HepG2 (cell line): Measurements from ENCODE around the gene STRN3. TPM values are rescaled to one million over a fixed set of nuclear protein-coding genes. Genes with fewer than 3 reads are reported as not detected.

Source experiments
- AFF4 ChIP-seq: sonication (generic); formaldehyde crosslinking; IDR thresholded peaks from 2 replicates; pipeline ENCODE4 v1.4.0; 2020; ENCODE audit warnings: missing genetic modification reagents
- BRF2 ChIP-seq: sonication (generic); formaldehyde crosslinking; IDR thresholded peaks from 2 replicates; pipeline ENCODE4 v1.8.1; 2022; ENCODE audit warnings: mild to moderate bottlenecking, missing genetic modification reagents
- DBP ChIP-seq: sonication (generic); formaldehyde crosslinking; IDR thresholded peaks from 2 replicates; pipeline ENCODE4 v1.4.0; 2020; ENCODE audit warnings: missing genetic modification reagents; ENCODE audit errors: not compliant biosample characterization
- ETS1 ChIP-seq: sonication (generic); formaldehyde crosslinking; IDR thresholded peaks from 2 replicates; pipeline ENCODE4 v1.4.0; 2020; ENCODE audit warnings: missing genetic modification reagents
- FIP1L1 ChIP-seq: fragments of 200-400 bp; formaldehyde crosslinking; IDR thresholded peaks from 2 replicates; pipeline ENCODE4 v1.6.1; 2018; ENCODE audit warnings: low read depth, mild to moderate bottlenecking, low read length, moderate library complexity, borderline replicate concordance; ENCODE audit not compliant: insufficient read depth
- GLMP ChIP-seq: sonication (generic); formaldehyde crosslinking; IDR thresholded peaks from 2 replicates; pipeline ENCODE4 v1.9.0; 2021; ENCODE audit warnings: missing genetic modification reagents, mild to moderate bottlenecking, borderline replicate concordance
- GMEB1 ChIP-seq: sonication (generic); formaldehyde crosslinking; IDR thresholded peaks from 2 replicates; pipeline ENCODE4 v1.5.1; 2020; ENCODE audit warnings: missing genetic modification reagents, mild to moderate bottlenecking, borderline replicate concordance
- MAFG ChIP-seq: sonication (generic); formaldehyde crosslinking; IDR thresholded peaks from 2 replicates; pipeline ENCODE4 v1.5.1; 2020; ENCODE audit warnings: mild to moderate bottlenecking, missing genetic modification reagents
- NFYB ChIP-seq: sonication (generic); formaldehyde crosslinking; IDR thresholded peaks from 2 replicates; pipeline ENCODE4 v1.4.0; 2020; ENCODE audit warnings: missing genetic modification reagents
- TBL1XR1 ChIP-seq: fragments of 150-350 bp; IDR thresholded peaks from 2 replicates; pipeline ENCODE4 v1.6.1; 2014; ENCODE audit warnings: borderline replicate concordance, low read length; ENCODE audit not compliant: partially characterized antibody
- ZNF225 ChIP-seq: sonication (generic); formaldehyde crosslinking; IDR thresholded peaks from 2 replicates; pipeline ENCODE4 v1.4.0; 2020; ENCODE audit warnings: mild to moderate bottlenecking, missing genetic modification reagents
- ZNF296 ChIP-seq: sonication (generic); formaldehyde crosslinking; conservative IDR thresholded peaks from 2 replicates; pipeline ENCODE4 v1.5.0; 2020; ENCODE audit warnings: mild to moderate bottlenecking, missing genetic modification reagents
- ZNF501 ChIP-seq: sonication (generic); formaldehyde crosslinking; IDR thresholded peaks from 2 replicates; pipeline ENCODE4 v1.5.1; 2020; ENCODE audit warnings: mild to moderate bottlenecking, moderate library complexity, missing genetic modification reagents
- ZNF564 ChIP-seq: sonication (generic); formaldehyde crosslinking; IDR thresholded peaks from 2 replicates; pipeline ENCODE4 v1.8.1; 2023; ENCODE audit warnings: mild to moderate bottlenecking, missing genetic modification reagents
- ZNF597 ChIP-seq: sonication (generic); formaldehyde crosslinking; IDR thresholded peaks from 2 replicates; pipeline ENCODE4 v1.5.0; 2020; ENCODE audit warnings: missing genetic modification reagents
- ZNF619 ChIP-seq: sonication (generic); formaldehyde crosslinking; IDR thresholded peaks from 2 replicates; pipeline ENCODE4 v1.4.0; 2020; ENCODE audit warnings: mild to moderate bottlenecking, missing genetic modification reagents
- polyA plus RNA-seq, 8 experiments: library from polyadenylated mRNA; depleted of rRNA in 3 of 8; stranded (reverse) in 7 of 8; unstranded in 1 of 8; fragments of >200 nt; fragmentation: Illumina TruSeq in 4 of 8; extraction: Trizol in 4 of 8; gene quantifications; 2 replicates each; pipeline versions ENCODE4 v1.2.1 to v1.2.3, GENCODE V29; 2011 to 2016; ENCODE audit warnings: low read depth in 4 of 8, missing spikeins in 1 of 8, mixed read lengths in 1 of 8; ENCODE audit not compliant: insufficient read depth in 1 of 8
- total RNA-seq, 5 experiments: library from RNA; depleted of rRNA; stranded (reverse); fragments of >200 nt; fragmentation: Illumina TruSeq; extraction: Trizol; gene quantifications; 2 replicates each; pipeline ENCODE4 v1.2.3, GENCODE V29; 2016; ENCODE audit warnings: low read depth in 1 of 5

The STRN3 gene
- total and polyA plus RNA-seq, 2 of the 13 experiments (the other 11 are each of a cell fraction or from before 2014, with no cell fraction given): 49.4 to 123 TPM

GRCh38 chr14:31026450-31027235 is 464 bp upstream of the STRN3 start (continued):
- TF ChIP-seq ETS1 (CRISPR knock-in tag) (no peak), ZNF619 (CRISPR knock-in tag) (peak; percentile 35; the same call in 1 of the 2 replicates), ZNF225 (CRISPR knock-in tag) (no peak), TBL1XR1 (no peak), ZNF296 (CRISPR knock-in tag) (no peak), GLMP (CRISPR knock-in tag) (no peak), DBP (CRISPR knock-in tag) (peak; percentile 57), FIP1L1 (peak; percentile 95), GMEB1 (peak; percentile 86), ZNF564 (CRISPR knock-in tag) (peak; percentile 23; the same call in 1 of the 2 replicates), ZNF597 (CRISPR knock-in tag) (no peak), BRF2 (peak; percentile 49; the same call in 1 of the 2 replicates), MAFG (no peak), ZNF501 (peak; percentile 98), NFYB (CRISPR knock-in tag) (peak; percentile 66), AFF4 (CRISPR knock-in tag) (no peak; the same call in 1 of the 2 replicates)
